GM21447 (cell line): Measurements from ENCODE around the gene CYP1B1.
A peak's percentile ranks its signal among the peaks of the same experiment; 100 is the strongest.
"Not testable (repeated sequence)": the region's sequence is repeated elsewhere in the genome, so short reads cannot be mapped to it uniquely, and the experiment has no call there.

ENCODE experiments used
- ATAC-seq: cut with Tn5 transposase; IDR thresholded peaks from one replicate; pipeline ENCODE4 v1.9.1; 2021; ENCODE audit not compliant: unreplicated experiment

CYP1B1 gene

DNA sequence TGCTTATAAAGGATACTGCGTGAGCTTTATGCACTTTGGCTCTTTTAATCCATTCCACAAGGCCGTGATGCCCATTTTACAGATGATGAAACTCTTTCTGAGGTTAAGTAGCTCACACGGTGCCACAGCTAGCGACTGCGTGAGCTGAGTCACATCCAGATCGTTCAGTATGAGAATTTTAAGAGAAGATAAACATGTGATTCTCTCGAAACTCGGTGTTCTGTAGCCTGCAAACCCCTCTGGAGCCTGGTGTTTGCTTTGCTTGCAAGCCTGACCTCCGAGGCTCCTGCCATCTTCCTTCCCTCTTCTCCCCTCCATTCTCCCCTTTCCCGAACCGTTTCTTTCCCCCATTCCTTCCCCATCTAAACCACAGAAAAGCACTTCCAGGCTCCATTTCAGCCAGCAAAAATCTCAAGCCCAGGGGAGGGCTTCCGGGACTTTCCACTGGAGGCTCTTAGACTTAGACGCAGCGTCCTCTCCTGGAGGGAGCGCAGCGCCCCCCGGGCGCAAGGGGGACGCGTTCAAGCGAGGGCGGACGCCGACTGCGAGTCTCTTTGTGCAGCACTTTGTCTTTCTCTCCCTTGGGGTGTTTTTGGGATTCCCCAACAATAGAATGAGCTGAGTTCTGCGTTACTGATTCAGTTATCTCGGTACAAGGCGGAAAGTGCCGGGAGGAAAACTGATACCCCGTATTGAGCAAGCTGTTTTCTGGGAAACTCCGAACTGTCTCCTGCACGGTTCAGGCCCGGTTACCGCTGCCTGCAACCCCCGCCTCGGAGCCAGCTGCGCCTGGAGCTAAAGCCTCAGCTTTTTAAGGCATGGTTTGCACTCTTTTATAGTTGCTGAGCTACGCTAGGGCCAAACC is 38.0 kb downstream of the CYP1B1 start:
- ATAC-seq: peak; percentile 81

DNA sequence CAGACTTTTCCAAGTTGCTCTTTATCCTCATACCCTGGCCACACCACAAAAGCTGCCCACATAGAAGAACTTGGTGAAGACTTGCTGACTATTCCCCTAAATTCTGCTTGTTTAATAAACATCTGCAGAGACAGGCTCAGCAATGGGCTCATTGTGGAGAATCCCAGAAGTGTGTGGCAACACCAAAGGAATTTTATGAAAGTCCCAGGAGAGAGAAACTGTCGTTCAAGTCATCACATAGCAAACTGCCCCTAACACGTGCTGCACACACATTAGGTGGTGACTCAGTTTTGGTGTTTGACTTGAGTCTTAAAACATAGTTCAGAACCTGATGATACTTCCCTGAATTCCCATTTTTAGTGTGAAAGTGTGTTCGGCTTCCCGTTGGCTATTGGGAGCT is 38.6 kb downstream of the CYP1B1 start:
- peak; percentile 6 for ATAC-seq

DNA sequence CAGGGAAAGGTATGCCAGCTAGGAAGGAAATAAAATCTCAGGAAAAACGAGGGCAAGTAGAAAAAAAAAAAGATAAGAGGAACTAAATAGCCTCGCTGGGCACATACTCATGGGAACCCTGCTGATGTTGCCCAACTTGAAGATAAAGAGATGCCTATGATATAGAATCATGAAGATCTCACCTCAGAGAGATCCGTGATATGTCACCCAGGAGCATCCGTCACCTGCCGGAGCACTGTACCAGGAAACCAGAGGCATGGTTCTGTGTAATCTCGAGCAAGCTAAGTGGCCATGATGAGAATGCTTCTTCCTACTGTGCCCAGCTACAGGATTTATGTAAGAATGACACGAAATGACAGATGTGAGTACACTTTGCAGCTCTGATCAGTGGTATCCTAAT is 40.0 kb downstream of the CYP1B1 start:
- ATAC-seq: no peak

DNA sequence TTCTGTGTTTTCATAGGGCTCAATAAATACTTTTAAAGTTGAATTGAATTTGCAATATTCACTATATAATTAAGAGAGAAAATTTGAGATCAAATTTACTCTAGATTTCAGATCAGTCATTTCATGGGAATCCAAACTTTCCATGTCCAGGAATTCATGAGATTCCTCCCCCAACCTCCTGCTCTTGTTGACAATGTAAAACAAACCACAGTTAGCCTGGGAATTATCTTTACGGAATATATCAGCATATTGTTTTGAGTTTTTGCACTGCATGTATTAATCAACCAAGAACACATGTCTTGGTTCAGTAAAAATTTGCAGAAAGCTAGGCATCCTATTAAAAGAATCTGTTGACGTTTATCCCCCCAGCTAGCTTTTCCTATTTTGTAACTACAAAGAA is 42.3 kb downstream of the CYP1B1 start:
- no peak for ATAC-seq

DNA sequence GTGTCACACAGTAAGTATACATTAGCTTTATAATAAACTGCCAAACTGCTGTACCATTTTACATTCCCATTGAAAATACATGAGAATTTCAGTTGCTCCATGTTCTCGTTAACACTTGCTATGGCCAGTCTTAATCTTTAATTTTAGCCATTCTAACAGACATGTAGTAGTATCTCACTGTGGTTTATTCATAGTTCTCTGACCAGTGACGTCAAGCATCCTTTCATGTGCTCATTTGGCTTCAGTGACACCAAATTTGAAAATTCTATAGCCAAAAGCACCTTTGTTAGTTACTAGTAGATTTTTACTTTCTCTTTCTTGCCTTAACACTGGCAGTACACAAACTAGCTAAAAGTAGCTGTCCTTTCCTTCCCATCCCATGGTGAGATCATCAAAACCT is 43.0 kb downstream of the CYP1B1 start:
- ATAC-seq: no peak

DNA sequence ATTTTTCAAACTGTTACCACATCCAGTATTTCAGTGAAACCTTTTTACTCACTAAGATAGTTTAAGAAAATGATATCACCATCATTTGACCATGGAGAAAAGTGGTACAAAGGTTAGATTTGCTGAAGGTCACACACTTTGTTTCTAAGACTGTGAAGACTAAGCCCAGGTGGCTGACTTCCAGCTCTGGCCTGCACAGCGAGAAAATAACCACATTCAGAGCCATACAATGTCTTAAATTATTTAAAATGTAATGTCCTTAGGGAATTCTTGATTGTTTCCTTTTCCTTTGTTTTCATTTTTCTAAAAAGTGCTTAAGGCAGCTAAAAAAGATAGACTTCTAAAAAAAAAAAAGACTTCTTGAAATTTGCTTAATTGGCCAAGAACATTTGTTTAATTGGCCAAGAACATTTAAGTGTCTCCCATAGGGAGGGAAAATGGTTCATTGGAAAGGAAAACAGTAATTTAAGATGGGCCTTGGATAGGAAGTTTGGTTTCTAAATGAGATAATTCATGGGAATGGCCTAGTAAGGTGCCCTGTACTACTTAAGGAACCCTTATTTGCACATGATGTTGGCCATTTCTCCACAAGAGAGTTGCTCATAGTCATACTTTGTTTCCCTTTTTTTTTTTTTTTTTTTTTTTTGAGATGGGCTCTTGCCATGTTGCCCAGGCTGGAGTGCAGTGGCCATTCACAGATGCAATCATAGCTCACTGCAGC is 45.2 kb downstream of the CYP1B1 start:
- no peak for ATAC-seq

DNA sequence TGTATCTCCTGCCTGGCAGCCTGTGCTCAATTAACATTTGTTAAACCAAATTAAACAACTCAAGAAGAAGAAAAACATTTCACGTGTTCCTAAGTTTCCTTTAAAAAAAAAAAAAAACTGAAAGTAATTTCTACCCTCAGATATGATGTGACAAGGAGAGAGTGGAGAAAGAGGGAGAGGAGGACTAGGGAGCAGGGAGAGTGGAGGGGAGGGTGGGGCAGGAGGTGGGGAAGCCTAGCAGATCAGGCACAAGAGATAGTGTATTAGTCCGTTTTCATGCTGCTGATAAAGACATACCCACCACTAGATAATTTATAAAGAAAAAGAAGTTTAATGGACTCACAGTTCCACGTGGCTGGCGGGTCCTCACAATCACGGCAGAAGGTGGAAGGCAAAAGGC is 46.4 kb downstream of the CYP1B1 start:
- ATAC-seq: no peak

DNA sequence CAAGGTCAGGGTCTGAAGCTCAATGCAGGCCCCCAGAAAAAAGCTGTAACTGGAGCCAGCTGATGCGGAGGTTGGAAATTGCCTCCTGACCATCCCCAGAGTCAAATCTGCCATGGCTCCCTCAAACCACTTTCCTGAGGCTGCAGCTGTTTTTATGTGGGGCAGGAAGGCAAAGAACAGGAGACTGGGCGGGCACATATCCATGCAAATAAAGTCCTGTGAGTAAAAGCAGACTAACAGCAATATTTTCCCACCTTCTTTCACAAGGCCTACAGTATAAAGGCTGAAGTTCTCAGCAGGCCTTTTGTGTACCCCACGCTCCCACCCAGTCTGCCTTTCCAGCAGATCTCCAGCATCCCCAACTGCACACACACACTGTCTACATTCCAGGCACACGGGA is 47.1 kb downstream of the CYP1B1 start:
- no peak for ATAC-seq

DNA sequence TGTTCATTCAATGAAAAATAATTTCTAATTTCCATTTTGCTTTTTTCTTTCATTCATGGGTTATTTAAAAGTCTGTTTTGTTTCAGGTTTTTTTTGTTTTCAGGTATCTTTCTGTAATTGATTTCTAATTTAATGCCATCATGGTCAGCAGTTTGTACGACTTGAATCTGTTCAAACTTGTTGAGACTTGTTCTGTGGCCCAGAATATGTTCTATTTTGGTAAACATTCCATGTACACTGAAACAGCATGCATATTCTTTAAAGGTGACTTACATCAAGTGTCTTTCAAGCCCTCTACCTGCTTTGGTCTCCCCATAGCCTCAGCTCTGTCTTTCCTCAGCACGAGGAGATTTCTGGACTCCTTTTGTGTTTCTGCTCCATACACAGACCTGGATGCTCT is 49.1 kb downstream of the CYP1B1 start:
- no peak for ATAC-seq

DNA sequence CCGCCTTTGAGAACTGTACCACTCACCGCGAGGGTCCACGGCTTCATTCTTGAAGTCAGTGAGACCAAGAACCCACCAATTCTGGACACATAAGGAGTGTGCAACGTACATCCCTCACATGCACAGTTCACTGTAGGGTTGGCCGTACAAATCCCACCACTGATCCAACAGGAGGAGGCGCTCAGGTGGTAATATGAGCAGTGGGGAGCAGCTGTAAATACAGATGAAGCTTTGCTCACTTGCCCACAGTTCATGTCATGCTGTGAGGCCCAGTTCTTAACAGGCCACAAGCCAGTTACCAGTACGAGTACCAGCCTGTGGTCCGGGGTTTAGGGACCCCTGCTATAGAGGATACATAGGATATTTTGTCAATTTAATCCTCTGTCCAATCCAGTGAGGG is 54.4 kb downstream of the CYP1B1 start:
- no peak for ATAC-seq

DNA sequence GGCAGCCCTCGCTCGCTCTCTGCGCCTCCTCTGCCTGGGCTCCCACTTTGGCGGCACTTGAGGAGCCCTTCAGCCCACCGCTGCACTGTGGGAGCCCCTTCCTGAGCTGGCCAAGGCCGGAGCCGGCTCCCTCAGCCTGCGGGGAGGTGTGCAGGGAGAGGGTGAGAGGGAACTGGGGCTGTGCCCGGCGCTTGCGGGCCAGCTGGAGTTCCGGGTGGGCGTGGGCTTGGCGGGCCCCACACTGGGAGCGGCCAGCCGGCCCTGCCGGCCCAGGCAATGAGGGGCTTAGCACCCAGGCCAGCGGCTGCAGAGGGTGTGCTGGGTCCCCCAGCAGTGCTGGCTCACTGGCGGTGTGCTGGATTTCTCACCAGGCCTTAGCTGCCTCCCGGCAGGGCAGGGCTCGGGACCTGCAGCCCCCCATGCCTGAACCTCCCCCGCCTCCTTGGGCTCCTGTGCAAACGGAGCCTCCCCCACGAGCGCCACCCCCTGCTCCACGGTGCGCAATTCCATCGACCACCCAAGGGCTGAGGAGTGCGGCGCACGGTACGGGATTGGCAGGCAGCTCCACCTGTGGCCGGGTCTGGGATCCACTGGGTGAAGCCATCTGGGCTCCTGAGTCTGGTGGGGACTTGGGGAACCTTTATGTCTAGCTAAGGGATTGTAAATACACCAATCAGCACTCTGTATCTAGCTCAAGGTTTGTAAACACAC is 55.4 kb downstream of the CYP1B1 start:
- not testable (repeated sequence) for ATAC-seq

DNA sequence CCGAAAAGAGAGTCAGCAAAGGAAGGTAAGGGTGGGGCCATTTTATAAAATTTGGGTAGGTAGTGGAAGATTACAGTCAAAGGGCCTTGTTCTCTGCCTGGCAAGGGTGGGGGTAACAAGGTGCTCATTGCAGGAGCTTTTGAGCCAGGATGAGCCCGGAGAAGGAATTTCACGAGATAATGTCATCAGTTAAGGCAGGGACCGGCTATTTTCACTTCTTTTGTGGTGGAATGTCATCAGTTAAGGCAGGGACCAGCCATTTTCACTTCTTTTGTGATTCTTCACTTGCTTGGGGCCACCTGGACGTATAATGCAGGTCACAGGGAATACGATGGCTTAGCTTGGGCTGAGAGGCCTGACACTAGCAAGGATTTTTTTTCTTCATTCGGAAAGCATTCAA is 58.1 kb downstream of the CYP1B1 start:
- no peak for ATAC-seq
